Dendritic cell treated with granulocyte-macrophage colony-stimulating factor and Interleukin-4, amounts not matched to agents 40 ng/mL and 50 ng/mL, for 4 days (primary cell): ENCODE results near the gene GNAQ.

ENCODE experiments used
- H3K27ac Mint-ChIP-seq: one replicate; pipeline ENCODE4 v1.8.0; 2022; ENCODE audit warnings: mild to moderate bottlenecking, mixed read lengths
- H3K27me3 Mint-ChIP-seq: one replicate; pipeline ENCODE4 v1.8.0; 2022; ENCODE audit warnings: mild to moderate bottlenecking, mixed read lengths
- H3K36me3 Mint-ChIP-seq: one replicate; pipeline ENCODE4 v1.8.0; 2022; ENCODE audit warnings: low read depth, mixed read lengths
- H3K4me1 Mint-ChIP-seq: one replicate; pipeline ENCODE4 v1.8.0; 2022; ENCODE audit warnings: low read depth, mixed read lengths
- H3K4me3 Mint-ChIP-seq: one replicate; pipeline ENCODE4 v1.8.0; 2022; ENCODE audit warnings: mild to moderate bottlenecking, moderate library complexity, mixed read lengths
- H3K9me3 Mint-ChIP-seq: one replicate; pipeline ENCODE4 v1.8.0; 2022; ENCODE audit warnings: mixed read lengths
- intact Hi-C: fragments of 100-400 bp; cut with micrococcal nuclease; formaldehyde crosslinking; loops from one replicate; pipeline ENCODE4 v1.15.0; 2022

GNAQ gene

GRCh38 chr9:77751341-77752091 is 280.1 kb downstream of the GNAQ start:
- Mint-ChIP-seq H3K36me3 (peaks cover 55% of the 10 kb centered on the region), H3K27me3 (no peaks in the 10 kb centered on the region), H3K27ac (no peak overlapping the region), H3K9me3 (no peaks in the 10 kb centered on the region), H3K4me3 (no peak overlapping the region), H3K4me1 (peaks cover 48% of the 10 kb centered on the region)
- intact Hi-C loops, result loop anchor here (2.0 kb wide), 1 partner anchor 297 kb away; no protein-coding TSS in a partner anchor

DNA sequence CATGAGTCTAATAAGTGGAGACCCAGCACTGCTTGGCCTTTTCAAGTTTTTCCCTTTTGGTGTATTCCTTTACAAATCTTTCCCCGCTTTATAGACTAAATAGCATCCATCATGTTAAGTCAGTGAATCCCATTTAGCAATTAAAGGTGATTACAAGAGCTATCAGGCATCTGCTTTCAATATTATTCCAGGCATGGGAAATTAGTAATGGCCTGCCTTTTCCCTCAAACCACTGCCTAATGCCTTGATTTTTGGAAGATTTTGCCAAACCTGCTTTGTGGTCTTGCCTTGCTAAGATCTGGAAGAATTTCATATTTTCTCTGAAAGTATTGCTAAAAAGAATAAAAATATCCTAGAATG is 280.6 kb downstream of the GNAQ start:
- Mint-ChIP-seq H3K4me1 (peaks cover 51% of the 10 kb centered on the region), H3K27me3 (no peaks in the 10 kb centered on the region), H3K27ac (no peak overlapping the region), H3K4me3 (no peak overlapping the region), H3K36me3 (peaks cover 55% of the 10 kb centered on the region), H3K9me3 (no peaks in the 10 kb centered on the region)
- intact Hi-C loops, result loop anchor here (2.0 kb wide), 1 partner anchor 296 kb away; no protein-coding TSS in a partner anchor

DNA sequence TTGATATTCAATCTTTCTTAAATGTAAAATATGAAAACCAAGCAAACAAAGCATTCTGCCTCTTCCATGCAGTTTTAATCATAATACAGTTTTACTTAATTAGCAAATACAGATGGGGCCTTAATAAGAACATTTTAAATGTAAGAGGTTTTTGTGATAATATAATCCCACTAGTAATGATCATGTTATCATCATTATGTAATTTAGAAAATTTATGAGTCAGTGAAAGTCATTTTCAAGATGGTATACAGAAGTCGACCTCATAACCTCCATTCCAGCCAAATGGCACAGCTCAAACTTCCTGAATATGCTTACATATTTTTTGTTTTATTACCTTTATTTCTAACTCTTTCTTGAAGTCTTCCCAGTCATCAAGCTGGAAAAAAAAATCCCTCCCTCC is 281.3 kb downstream of the GNAQ start:
- Mint-ChIP-seq H3K27ac (no peak overlapping the region), H3K4me3 (no peak overlapping the region), H3K36me3 (peaks cover 54% of the 10 kb centered on the region), H3K4me1 (peaks cover 52% of the 10 kb centered on the region), H3K27me3 (no peaks in the 10 kb centered on the region), H3K9me3 (no peaks in the 10 kb centered on the region)
- intact Hi-C loops, result loop anchor here (2.0 kb wide), 1 partner anchor 295 kb away; no protein-coding TSS in a partner anchor

GRCh38 chr9:77748214-77748772 is 283.3 kb downstream of the GNAQ start:
- peaks cover 43% of the 10 kb centered on the region for H3K4me1 Mint-ChIP-seq
- H3K36me3 Mint-ChIP-seq, result peaks cover 55% of the 10 kb centered on the region
- no peaks in the 10 kb centered on the region for H3K27me3 Mint-ChIP-seq
- intact Hi-C loops, result loop anchor here (5.0 kb wide), 1 partner anchor 316 kb away; no protein-coding TSS in a partner anchor
- H3K9me3 Mint-ChIP-seq, result no peaks in the 10 kb centered on the region
- no peak overlapping the region for H3K27ac Mint-ChIP-seq
- no peak overlapping the region for H3K4me3 Mint-ChIP-seq

- Mint-ChIP-seq H3K36me3 (peaks cover 56% of the 10 kb centered on the region), H3K27ac (no peak overlapping the region), H3K27me3 (no peaks in the 10 kb centered on the region), H3K9me3 (no peaks in the 10 kb centered on the region), H3K4me1 (peaks cover 50% of the 10 kb centered on the region), H3K4me3 (no peak overlapping the region)
- intact Hi-C loops, result loop anchor here (5.0 kb wide), 1 partner anchor 315 kb away; no protein-coding TSS in a partner anchor
These were observed 284.4 kb downstream of the GNAQ start for GRCh38 chr9:77747163-77747562.

- intact Hi-C loops, result loop anchor here (5.0 kb wide), 1 partner anchor 313 kb away; no protein-coding TSS in a partner anchor
- Mint-ChIP-seq H3K27ac (peak overlapping the region; percentile 25), H3K4me1 (peaks cover 34% of the 10 kb centered on the region), H3K27me3 (no peaks in the 10 kb centered on the region), H3K9me3 (no peaks in the 10 kb centered on the region), H3K36me3 (peaks cover 53% of the 10 kb centered on the region), H3K4me3 (no peak overlapping the region)
These were observed 286.7 kb downstream of the GNAQ start for GRCh38 chr9:77744841-77745430.

DNA sequence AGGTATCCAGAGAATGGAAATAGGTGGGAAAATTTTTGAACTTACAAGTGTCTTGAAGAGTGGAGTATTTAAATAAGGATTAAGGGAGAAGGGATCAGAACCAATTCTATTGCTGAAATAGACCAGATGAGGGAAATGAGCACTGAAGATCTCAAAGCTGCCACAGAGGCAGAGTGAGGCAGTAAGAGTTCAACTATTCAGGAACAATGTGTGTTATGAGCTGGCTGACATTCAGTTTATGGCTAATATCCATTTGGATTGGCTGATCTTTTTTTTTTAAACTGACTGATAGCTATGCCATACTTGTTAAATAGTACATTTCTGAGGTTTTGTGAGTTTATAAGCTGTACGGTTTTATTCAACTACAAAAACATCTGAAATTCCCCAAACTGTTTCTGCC is 288.2 kb downstream of the GNAQ start:
- peaks cover 34% of the 10 kb centered on the region for H3K4me1 Mint-ChIP-seq
- no peaks in the 10 kb centered on the region for H3K27me3 Mint-ChIP-seq
- H3K36me3 Mint-ChIP-seq, result peaks cover 54% of the 10 kb centered on the region
- intact Hi-C loops, result no loop called here
- H3K4me3 Mint-ChIP-seq, result no peak overlapping the region
- H3K27ac Mint-ChIP-seq, result no peak overlapping the region
- no peaks in the 10 kb centered on the region for H3K9me3 Mint-ChIP-seq

DNA sequence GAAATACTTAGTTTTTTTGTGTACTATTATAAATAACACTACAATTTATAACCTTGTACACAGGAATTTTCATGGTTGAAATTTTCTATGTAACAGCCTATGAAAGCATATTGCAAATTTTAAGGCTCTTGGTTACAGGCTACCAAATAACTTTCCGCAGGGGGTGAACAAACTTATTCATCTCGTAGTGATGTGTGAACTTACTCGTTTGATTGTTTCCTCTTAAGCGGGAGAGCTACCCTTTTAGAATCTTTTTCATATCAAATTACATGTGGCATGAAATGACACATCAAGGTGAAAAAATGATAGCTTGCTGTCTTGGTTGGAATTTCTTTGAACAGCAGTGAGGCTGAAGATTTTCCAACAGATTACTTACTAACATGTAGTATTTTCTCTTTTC is 292.7 kb downstream of the GNAQ start:
- intact Hi-C loops, result no loop called here
- Mint-ChIP-seq H3K9me3 (no peaks in the 10 kb centered on the region), H3K4me1 (peaks cover 27% of the 10 kb centered on the region), H3K27ac (no peak overlapping the region), H3K4me3 (no peak overlapping the region), H3K36me3 (peaks cover 59% of the 10 kb centered on the region), H3K27me3 (no peaks in the 10 kb centered on the region)

GRCh38 chr9:77735494-77735893 is 296.1 kb downstream of the GNAQ start:
- Mint-ChIP-seq H3K36me3 (peaks cover 61% of the 10 kb centered on the region), H3K4me3 (no peak overlapping the region), H3K4me1 (peaks cover 38% of the 10 kb centered on the region), H3K27ac (no peak overlapping the region), H3K9me3 (no peaks in the 10 kb centered on the region), H3K27me3 (no peaks in the 10 kb centered on the region)
- intact Hi-C loops, result no loop called here

DNA sequence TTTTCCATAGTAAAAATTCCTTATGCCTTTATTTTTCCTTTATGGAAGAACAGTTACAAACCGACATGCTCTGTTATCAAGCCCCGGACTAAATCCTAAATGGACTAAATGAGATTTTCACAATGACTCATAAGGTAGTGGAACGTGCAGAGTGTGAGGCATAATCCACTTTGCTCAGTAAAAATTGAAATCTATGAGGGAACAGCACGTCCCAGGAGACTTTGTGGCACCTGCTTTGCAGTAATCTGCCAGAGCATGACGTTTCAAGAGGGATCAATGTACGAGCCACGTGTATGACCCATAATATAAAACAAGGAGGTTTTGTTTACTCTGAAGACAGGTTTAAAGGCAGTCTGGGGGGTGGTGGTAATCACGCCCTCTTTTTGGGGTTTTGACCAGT is 299.7 kb downstream of the GNAQ start:
- H3K27me3 Mint-ChIP-seq, result no peaks in the 10 kb centered on the region
- intact Hi-C loops, result no loop called here
- no peak overlapping the region for H3K4me3 Mint-ChIP-seq
- peaks cover 82% of the 10 kb centered on the region for H3K36me3 Mint-ChIP-seq
- no peaks in the 10 kb centered on the region for H3K9me3 Mint-ChIP-seq
- H3K27ac Mint-ChIP-seq, result no peak overlapping the region
- peaks cover 35% of the 10 kb centered on the region for H3K4me1 Mint-ChIP-seq

- Mint-ChIP-seq H3K4me1 (peaks cover 28% of the 10 kb centered on the region), H3K4me3 (no peak overlapping the region), H3K9me3 (no peaks in the 10 kb centered on the region), H3K27me3 (no peaks in the 10 kb centered on the region), H3K36me3 (peaks cover 83% of the 10 kb centered on the region), H3K27ac (no peak overlapping the region)
- intact Hi-C loops, result no loop called here
These were observed 300.5 kb downstream of the GNAQ start for GRCh38 chr9:77731008-77731698.

GRCh38 chr9:77729177-77729576 is 302.4 kb downstream of the GNAQ start:
- intact Hi-C loops, result no loop called here
- H3K27me3 Mint-ChIP-seq, result no peaks in the 10 kb centered on the region
- H3K27ac Mint-ChIP-seq, result no peak overlapping the region
- no peak overlapping the region for H3K4me3 Mint-ChIP-seq
- no peaks in the 10 kb centered on the region for H3K9me3 Mint-ChIP-seq
- H3K4me1 Mint-ChIP-seq, result peaks cover 34% of the 10 kb centered on the region
- peaks cover 82% of the 10 kb centered on the region for H3K36me3 Mint-ChIP-seq

DNA sequence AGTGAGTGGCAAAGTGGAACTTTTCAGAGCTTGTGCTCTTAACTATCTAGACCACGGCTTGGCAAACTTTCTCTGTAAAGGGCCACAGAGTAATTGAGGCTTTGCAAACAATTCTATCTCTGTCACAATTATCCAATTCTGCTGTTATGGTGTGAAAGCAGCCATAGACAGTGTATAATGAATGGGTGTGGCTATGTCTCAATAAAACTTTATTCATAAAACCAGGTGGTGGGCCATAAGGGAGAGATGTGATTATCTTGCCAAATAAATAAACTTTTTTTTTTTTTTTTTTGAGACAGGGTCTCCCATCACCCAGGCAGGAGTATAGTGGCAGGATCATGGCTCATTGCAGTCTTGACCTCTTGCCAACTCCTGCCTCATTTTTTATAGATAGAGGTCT is 304.8 kb downstream of the GNAQ start:
- H3K9me3 Mint-ChIP-seq, result no peaks in the 10 kb centered on the region
- no peak overlapping the region for H3K27ac Mint-ChIP-seq
- no peak overlapping the region for H3K4me3 Mint-ChIP-seq
- H3K27me3 Mint-ChIP-seq, result no peaks in the 10 kb centered on the region
- peaks cover 16% of the 10 kb centered on the region for H3K4me1 Mint-ChIP-seq
- peaks cover 90% of the 10 kb centered on the region for H3K36me3 Mint-ChIP-seq
- intact Hi-C loops, result no loop called here

DNA sequence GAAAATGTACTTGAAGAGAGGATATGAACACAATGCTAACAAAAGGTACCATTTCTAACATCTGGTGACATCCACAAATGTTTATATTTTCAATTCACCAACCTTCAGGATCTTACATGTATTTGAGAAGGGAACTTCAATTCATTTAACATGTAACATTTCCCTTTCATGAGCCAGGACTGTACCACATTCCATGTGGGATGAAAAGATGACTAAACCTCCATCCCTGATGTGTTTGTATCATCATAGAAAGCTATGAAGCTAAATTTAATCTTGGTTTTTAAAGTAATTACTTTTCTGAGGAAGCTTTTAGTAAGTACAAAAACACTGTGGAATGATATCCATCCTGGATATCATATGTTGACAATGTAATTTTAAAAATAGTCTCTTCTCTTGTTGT is 305.3 kb downstream of the GNAQ start:
- Mint-ChIP-seq H3K4me3 (no peak overlapping the region), H3K9me3 (no peaks in the 10 kb centered on the region), H3K27ac (no peak overlapping the region), H3K4me1 (peaks cover 11% of the 10 kb centered on the region), H3K27me3 (no peaks in the 10 kb centered on the region), H3K36me3 (peaks cover 89% of the 10 kb centered on the region)
- intact Hi-C loops, result no loop called here
